ENCODE data around the gene CHST3. TPM values are rescaled to one million over a fixed set of nuclear protein-coding genes. Genes with fewer than 3 reads are reported as not detected.

CHST3 gene
- total and polyA plus RNA-seq, 8 donors = 1.5 to 26.8 (median 10.8) TPM

DNA sequence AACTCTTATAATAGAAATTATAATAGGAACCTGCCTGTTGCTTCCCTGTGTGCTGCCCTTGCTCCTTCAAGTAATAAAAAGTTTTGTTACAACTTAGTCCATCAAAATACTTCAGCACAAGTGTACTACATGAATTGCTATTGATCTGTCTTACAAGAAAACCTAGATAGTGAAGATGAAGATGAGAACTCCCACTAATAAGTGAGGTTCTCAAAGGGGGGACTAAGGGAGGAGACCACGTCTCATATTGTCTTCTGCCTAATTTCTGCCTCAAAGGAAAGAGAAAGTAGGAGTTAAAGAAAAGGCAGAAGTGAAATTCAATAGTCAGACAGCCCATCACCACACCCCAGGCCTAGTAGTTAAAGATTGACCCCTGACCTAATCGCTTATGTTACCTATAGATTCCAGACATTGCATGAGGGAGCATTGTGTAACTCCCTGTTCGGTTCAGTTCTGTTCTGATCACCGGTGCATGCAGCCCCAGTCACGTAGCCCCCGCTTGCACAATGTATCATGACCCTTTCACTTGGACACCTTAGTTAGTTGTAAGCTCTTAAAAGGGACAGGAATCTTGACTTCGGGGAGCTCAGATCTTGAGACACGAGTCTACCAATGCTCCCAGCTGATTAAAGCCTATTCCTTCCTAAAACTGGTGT is 18.2 kb upstream of the CHST3 start:
- WGBS, 5 donors = 88 to 93% (median 91%) methylated on average over 8 of the region's 8 CpGs
- Histone ChIP-seq H3K27me3 (no peaks in the 10 kb centered on the region), H3K27ac (no peak overlapping the region), H3K4me1 (no peaks in the 10 kb centered on the region), H3K36me3 (no peaks in the 10 kb centered on the region), H3K9me3 (peaks cover 14 to 75% (median 62%) of the 10 kb centered on the region in 4 donors), H3K4me3 (no peak overlapping the region)
- intact Hi-C loops (cut with DNase I; ENCODE audit: low total_unique reads) = no loop called here
- no peak for DNase-seq
- no peak for TF ChIP-seq EP300 (IDR thresholded peaks at IDR 0.05)
- TF ChIP-seq POLR2AphosphoS5 (IDR thresholded peaks at IDR 0.05) = no peak
- TF ChIP-seq, protein P1, sequence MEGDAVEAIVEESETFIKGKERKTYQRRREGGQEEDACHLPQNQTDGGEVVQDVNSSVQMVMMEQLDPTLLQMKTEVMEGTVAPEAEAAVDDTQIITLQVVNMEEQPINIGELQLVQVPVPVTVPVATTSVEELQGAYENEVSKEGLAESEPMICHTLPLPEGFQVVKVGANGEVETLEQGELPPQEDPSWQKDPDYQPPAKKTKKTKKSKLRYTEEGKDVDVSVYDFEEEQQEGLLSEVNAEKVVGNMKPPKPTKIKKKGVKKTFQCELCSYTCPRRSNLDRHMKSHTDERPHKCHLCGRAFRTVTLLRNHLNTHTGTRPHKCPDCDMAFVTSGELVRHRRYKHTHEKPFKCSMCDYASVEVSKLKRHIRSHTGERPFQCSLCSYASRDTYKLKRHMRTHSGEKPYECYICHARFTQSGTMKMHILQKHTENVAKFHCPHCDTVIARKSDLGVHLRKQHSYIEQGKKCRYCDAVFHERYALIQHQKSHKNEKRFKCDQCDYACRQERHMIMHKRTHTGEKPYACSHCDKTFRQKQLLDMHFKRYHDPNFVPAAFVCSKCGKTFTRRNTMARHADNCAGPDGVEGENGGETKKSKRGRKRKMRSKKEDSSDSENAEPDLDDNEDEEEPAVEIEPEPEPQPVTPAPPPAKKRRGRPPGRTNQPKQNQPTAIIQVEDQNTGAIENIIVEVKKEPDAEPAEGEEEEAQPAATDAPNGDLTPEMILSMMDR (IDR thresholded peaks at IDR 0.05) = no peak
- no peak for TF ChIP-seq POLR2A (IDR thresholded peaks at IDR 0.05)

DNA sequence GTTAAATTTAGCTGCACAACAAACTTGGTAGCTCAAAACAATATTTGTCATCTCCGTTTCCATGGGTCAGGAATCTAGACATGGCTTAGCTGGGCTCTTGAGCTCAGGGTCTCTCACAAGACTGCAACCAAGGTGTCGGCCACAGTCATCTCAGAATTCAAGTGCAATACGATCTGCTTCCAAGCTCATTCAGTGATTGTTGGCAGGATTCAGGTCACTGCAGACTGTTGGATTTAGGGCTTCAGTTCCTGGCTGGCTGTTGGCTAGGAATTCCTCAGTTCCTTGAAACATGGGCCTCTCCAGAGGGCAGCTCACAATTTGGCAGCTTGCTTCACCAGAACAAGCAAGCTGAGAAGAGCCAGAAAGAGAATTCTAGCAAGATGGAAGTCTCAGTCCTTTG is 17.5 kb upstream of the CHST3 start:
- Histone ChIP-seq H3K27ac (no peak overlapping the region), H3K36me3 (no peaks in the 10 kb centered on the region), H3K9me3 (peaks cover 14 to 75% (median 62%) of the 10 kb centered on the region in 4 donors), H3K27me3 (no peaks in the 10 kb centered on the region), H3K4me1 (no peaks in the 10 kb centered on the region), H3K4me3 (no peak overlapping the region)
- no peak for TF ChIP-seq EP300 (IDR thresholded peaks at IDR 0.05)
- no peak for TF ChIP-seq POLR2AphosphoS5 (IDR thresholded peaks at IDR 0.05)
- TF ChIP-seq, protein P1 (IDR thresholded peaks at IDR 0.05) = no peak
- TF ChIP-seq POLR2A (IDR thresholded peaks at IDR 0.05) = no peak
- intact Hi-C loops (cut with DNase I; ENCODE audit: low total_unique reads) = no loop called here
- DNase-seq = no peak
- 92 to 96% (median 94%) methylated on average over 3 of the region's 3 CpGs for WGBS, 5 donors

- Histone ChIP-seq H3K4me1 (no peaks in the 10 kb centered on the region), H3K27me3 (no peaks in the 10 kb centered on the region), H3K27ac (no peak overlapping the region), H3K36me3 (no peaks in the 10 kb centered on the region), H3K9me3 (peaks cover 14 to 62% (median 54%) of the 10 kb centered on the region in 4 donors), H3K4me3 (no peak overlapping the region)
- intact Hi-C loops (cut with DNase I; ENCODE audit: low total_unique reads) = no loop called here
- no peak for DNase-seq
- no peak for TF ChIP-seq POLR2A (IDR thresholded peaks at IDR 0.05)
- TF ChIP-seq EP300 (IDR thresholded peaks at IDR 0.05) = no peak
- TF ChIP-seq, protein P1 (IDR thresholded peaks at IDR 0.05) = no peak
- WGBS, 5 donors = 67 to 79% (median 70%) methylated on average over 5 to 6 of the region's 6 CpGs
Observed at GRCh38 chr10:71948496-71949067, 15.6 kb upstream of the CHST3 start.

GRCh38 chr10:71950683-71951082 is 13.5 kb upstream of the CHST3 start:
- intact Hi-C loops (cut with DNase I; ENCODE audit: low total_unique reads) = loop anchor here (5.0 kb wide), 1 partner anchor 87 kb away; no protein-coding TSS in a partner anchor
- Histone ChIP-seq H3K4me1 (no peaks in the 10 kb centered on the region), H3K27me3 (no peaks in the 10 kb centered on the region), H3K9me3 (peaks cover 12 to 52% (median 40%) of the 10 kb centered on the region in 4 donors), H3K27ac (no peak overlapping the region), H3K4me3 (no peak overlapping the region), H3K36me3 (no peaks in the 10 kb centered on the region)
- 81 to 89% (median 86%) methylated on average over 6 of the region's 6 CpGs for WGBS, 5 donors
- TF ChIP-seq EP300 (IDR thresholded peaks at IDR 0.05) (no peak), POLR2A (IDR thresholded peaks at IDR 0.05) (no peak), POLR2AphosphoS5 (IDR thresholded peaks at IDR 0.05) (no peak)
- TF ChIP-seq, protein P1 (IDR thresholded peaks at IDR 0.05) = no peak
- DNase-seq = no peak
